Effector memory CD8-positive, alpha-beta T cell (primary cell): ENCODE measurements around the gene CLEC9A.

ENCODE experiments used
- ATAC-seq: fragments of 150-1000 bp; cut with Tn5 transposase; replicated peaks from 2 replicates; pipeline ENCODE4 v1.10.0; 2021; ENCODE audit warnings: mild to moderate bottlenecking, moderate library complexity
- DNase-seq, 3 experiments: peaks; one replicate each; pipeline ENCODE4 v3.0.0; 2021
- H3K27ac Mint-ChIP-seq, 2 donors: one replicate each; pipeline ENCODE4 v1.8.0; 2022; ENCODE audit warnings: mild to moderate bottlenecking in 2 of 2, mixed read lengths in 2 of 2, moderate library complexity in 2 of 2
- H3K27me3 Mint-ChIP-seq, 2 donors: one replicate each; pipeline ENCODE4 v1.8.0; 2022; ENCODE audit warnings: mixed read lengths in 2 of 2
- H3K36me3 Mint-ChIP-seq: one replicate; pipeline ENCODE4 v1.8.0; 2022; ENCODE audit warnings: mild to moderate bottlenecking, moderate library complexity, mixed read lengths; ENCODE audit not compliant: insufficient read depth
- H3K4me1 Mint-ChIP-seq, 2 donors: one replicate each; pipeline ENCODE4 v1.8.0; 2022; ENCODE audit warnings: low read depth in 2 of 2, mixed read lengths in 2 of 2
- H3K4me3 Mint-ChIP-seq, 2 donors: one replicate each; pipeline ENCODE4 v1.8.0; 2022; ENCODE audit warnings: mild to moderate bottlenecking in 2 of 2, mixed read lengths in 2 of 2, moderate library complexity in 2 of 2
- H3K9me3 Mint-ChIP-seq, 2 donors: one replicate each; pipeline ENCODE4 v1.8.0; 2022; ENCODE audit warnings: mixed read lengths in 2 of 2

CLEC9A gene

GRCh38 chr12:10101648-10102220 lies 71.3 kb downstream of the CLEC9A start:
- Mint-ChIP-seq H3K27me3 (peaks cover 45 to 59% of the 10 kb centered on the region in 2 donors), H3K4me1 (peaks cover 0 to 2% of the 10 kb centered on the region in 2 donors), H3K4me3 (no peak overlapping the region), H3K9me3 (no peaks in the 10 kb centered on the region), H3K36me3 (no peaks in the 10 kb centered on the region), H3K27ac (no peak overlapping the region)
- ATAC-seq = no peak
- DNase-seq = no peak

DNA sequence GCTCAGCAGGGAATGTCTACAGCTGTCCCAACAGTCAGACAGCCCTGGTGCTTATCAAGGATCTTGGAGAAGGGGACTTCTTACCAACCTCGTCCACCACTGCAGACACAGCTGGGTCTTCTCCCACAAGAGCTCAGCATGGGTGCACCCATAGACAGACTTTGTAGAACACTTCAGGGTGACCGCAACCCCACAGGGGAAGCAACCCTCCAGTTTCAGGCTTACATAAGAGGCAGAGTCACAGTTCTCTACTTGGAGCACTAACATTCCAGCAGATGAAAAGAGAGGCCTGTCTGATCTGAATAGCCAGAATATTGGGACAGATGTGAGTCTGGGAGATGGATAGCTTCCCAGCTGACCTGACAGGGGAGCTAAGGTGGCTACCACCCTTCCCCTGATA lies 71.8 kb downstream of the CLEC9A start:
- H3K4me1 Mint-ChIP-seq = peaks cover 0 to 2% of the 10 kb centered on the region in 2 donors
- no peaks in the 10 kb centered on the region for H3K36me3 Mint-ChIP-seq
- no peak for ATAC-seq
- no peaks in the 10 kb centered on the region for H3K9me3 Mint-ChIP-seq
- peaks cover 51 to 65% of the 10 kb centered on the region in 2 donors for H3K27me3 Mint-ChIP-seq
- H3K27ac Mint-ChIP-seq = no peak overlapping the region
- no peak for DNase-seq
- no peak overlapping the region for H3K4me3 Mint-ChIP-seq

GRCh38 chr12:10110256-10110844 lies 79.9 kb downstream of the CLEC9A start:
- H3K9me3 Mint-ChIP-seq = no peaks in the 10 kb centered on the region
- H3K27me3 Mint-ChIP-seq = peaks cover 48 to 61% of the 10 kb centered on the region in 2 donors
- ATAC-seq (no peak), DNase-seq (no peak)
- no peak overlapping the region for H3K27ac Mint-ChIP-seq
- H3K4me3 Mint-ChIP-seq = no peak overlapping the region
- no peaks in the 10 kb centered on the region for H3K4me1 Mint-ChIP-seq
- H3K36me3 Mint-ChIP-seq = no peaks in the 10 kb centered on the region

GRCh38 chr12:10111451-10111850 lies 81.0 kb downstream of the CLEC9A start:
- no peaks in the 10 kb centered on the region for H3K36me3 Mint-ChIP-seq
- H3K4me3 Mint-ChIP-seq = no peak overlapping the region
- H3K9me3 Mint-ChIP-seq = no peaks in the 10 kb centered on the region
- H3K27ac Mint-ChIP-seq = no peak overlapping the region
- DNase-seq = no peak
- ATAC-seq = no peak
- peaks cover 37 to 50% of the 10 kb centered on the region in 2 donors for H3K27me3 Mint-ChIP-seq
- no peaks in the 10 kb centered on the region for H3K4me1 Mint-ChIP-seq

DNA sequence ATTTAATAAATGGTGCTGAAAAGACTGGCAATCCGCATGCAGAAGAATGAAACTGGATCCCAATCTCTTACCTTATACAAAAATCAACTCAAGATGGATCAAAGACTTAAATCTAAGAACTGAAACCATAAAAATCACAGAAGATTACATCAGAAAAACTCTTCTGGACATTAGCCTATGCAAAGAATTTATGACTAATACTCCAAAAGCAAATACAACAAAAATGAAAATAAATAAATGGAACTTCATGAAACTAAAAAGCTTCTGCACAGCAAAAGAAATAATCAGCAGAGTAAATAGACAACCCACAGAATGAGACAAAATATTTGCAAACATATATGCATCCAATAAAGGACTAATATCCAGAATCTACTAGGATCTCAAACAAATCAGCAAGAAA lies 82.6 kb downstream of the CLEC9A start:
- DNase-seq (no peak), ATAC-seq (no peak)
- H3K27ac Mint-ChIP-seq = no peak overlapping the region
- peaks cover 21 to 36% of the 10 kb centered on the region in 2 donors for H3K27me3 Mint-ChIP-seq
- no peaks in the 10 kb centered on the region for H3K4me1 Mint-ChIP-seq
- H3K4me3 Mint-ChIP-seq = no peak overlapping the region
- no peaks in the 10 kb centered on the region for H3K9me3 Mint-ChIP-seq
- no peaks in the 10 kb centered on the region for H3K36me3 Mint-ChIP-seq

DNA sequence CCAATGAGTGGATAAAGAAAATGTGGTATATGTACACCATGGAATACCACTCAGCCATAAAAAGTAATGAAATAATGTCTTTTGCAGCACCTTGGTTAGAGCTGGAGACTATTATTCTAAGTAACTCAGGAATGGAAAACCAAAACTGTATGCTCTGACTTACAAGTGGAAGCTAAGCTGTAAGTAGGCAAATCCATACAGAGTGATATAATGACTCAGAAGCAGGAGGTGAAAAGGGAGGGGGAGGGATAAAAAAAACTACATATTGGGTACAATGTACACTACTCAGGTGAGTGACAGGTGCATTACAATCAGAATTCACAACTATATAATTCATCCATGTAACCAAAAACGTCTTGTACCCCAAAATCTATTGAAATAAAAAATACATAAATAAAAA lies 83.4 kb downstream of the CLEC9A start:
- H3K4me1 Mint-ChIP-seq = no peaks in the 10 kb centered on the region
- H3K4me3 Mint-ChIP-seq = no peak overlapping the region
- no peak overlapping the region for H3K27ac Mint-ChIP-seq
- no peaks in the 10 kb centered on the region for H3K9me3 Mint-ChIP-seq
- no peak for DNase-seq
- no peak for ATAC-seq
- H3K27me3 Mint-ChIP-seq = peaks cover 20 to 27% of the 10 kb centered on the region in 2 donors
- H3K36me3 Mint-ChIP-seq = no peaks in the 10 kb centered on the region

DNA sequence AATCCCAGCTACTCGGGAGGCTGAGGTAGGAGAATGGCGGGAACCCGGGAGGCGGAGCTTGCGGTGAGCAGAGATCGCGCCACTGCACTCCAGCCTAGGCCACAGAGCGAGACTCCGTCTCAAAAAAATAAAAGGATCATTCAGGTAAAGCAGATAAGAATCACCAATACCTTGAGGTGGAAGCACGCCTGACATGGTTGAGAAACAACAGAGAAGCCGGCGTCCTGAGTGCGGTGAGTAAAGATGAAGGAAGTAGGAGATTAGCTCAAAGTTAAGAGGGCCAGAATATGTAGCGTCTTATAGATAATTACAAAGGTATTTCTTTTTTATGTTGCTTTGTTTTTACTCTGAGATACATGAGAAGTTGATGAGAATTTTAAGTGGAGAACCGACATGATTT lies 84.8 kb downstream of the CLEC9A start:
- ATAC-seq (no peak), DNase-seq (no peak)
- Mint-ChIP-seq H3K9me3 (no peaks in the 10 kb centered on the region), H3K27ac (no peak overlapping the region), H3K4me3 (no peak overlapping the region), H3K27me3 (peaks cover 14 to 20% of the 10 kb centered on the region in 2 donors), H3K4me1 (no peaks in the 10 kb centered on the region), H3K36me3 (no peaks in the 10 kb centered on the region)
